ENCODE measurements around the gene CASS4.

GRCh38 chr20:56378386-56378785, 33.7 kb upstream of the CASS4 start:
- TF ChIP-seq CTCF (IDR thresholded peaks at IDR 0.05; ENCODE audit: insufficient read depth, low read depth, low read length), result no peak
- no peak for TF ChIP-seq EZH2 (IDR thresholded peaks at IDR 0.05; ENCODE audit: insufficient read depth, low read length)

Measured in astrocyte (in vitro differentiated cells and primary cell).